Upper lobe of right lung (tissue), 1 donor: Measurements from ENCODE around the gene PLSCR2. TPM values are rescaled to one million over a fixed set of nuclear protein-coding genes. Genes with fewer than 3 reads are reported as not detected.

Experiments used
- ATAC-seq: fragments of 200-7000 bp; cut with Tn5 transposase; one replicate; pipeline ENCODE4 v1.9.1; 2020; ENCODE audit warnings: mild to moderate bottlenecking, moderate library complexity
- DNase-seq: peaks from one replicate; pipeline ENCODE4 v3.0.0-alpha.2; 2020
- H3K27ac ChIP-seq: fragments of 200-600 bp; one replicate; pipeline ENCODE4 v1.8.0; 2022
- H3K27me3 ChIP-seq: fragments of 200-600 bp; one replicate; pipeline ENCODE4 v1.8.0; 2022; ENCODE audit warnings: mild to moderate bottlenecking
- H3K36me3 ChIP-seq: fragments of 200-600 bp; one replicate; pipeline ENCODE4 v1.8.0; 2022
- H3K4me1 ChIP-seq: fragments of 200-600 bp; one replicate; pipeline ENCODE4 v1.8.0; 2022
- H3K4me3 ChIP-seq: fragments of 200-600 bp; one replicate; pipeline ENCODE4 v1.8.0; 2022; ENCODE audit warnings: mild to moderate bottlenecking
- H3K9me3 ChIP-seq: fragments of 200-600 bp; one replicate; pipeline ENCODE4 v1.8.0; 2022
- CTCF ChIP-seq: fragments of 200-600 bp; IDR thresholded peaks from one replicate; pipeline ENCODE4 v1.8.0; 2022; ENCODE audit warnings: antibody characterized with exemption
- intact Hi-C: fragments of 100-400 bp; cut with DNase I; formaldehyde crosslinking; loops from one replicate; pipeline ENCODE4 v1.11.0; 2022
- total RNA-seq: library from RNA; stranded (reverse); fragmentation: NEBNext Ultra II Directional; extraction: Animal tissue kit (Norgen Biotek cat#: 25700); gene quantifications from one replicate; pipeline ENCODE4 v1.2.1, GENCODE V29; 2021
- donor health status: DM: no; HTN: yes; CAD: no; lungs with severe emphysema.

PLSCR2 gene
- total RNA-seq, 1 donor from 2014 or later, result not detected

GRCh38 chr3:146507331-146508120 lies 38.2 kb upstream of the PLSCR2 start:
- ATAC-seq, result no peak
- Histone ChIP-seq H3K4me3 (no peak overlapping the region), H3K9me3 (no peaks in the 10 kb centered on the region), H3K27me3 (no peaks in the 10 kb centered on the region), H3K4me1 (peaks cover 15% of the 10 kb centered on the region), H3K36me3 (no peaks in the 10 kb centered on the region), H3K27ac (no peak overlapping the region)
- intact Hi-C loops, result no loop called here
- no peak for DNase-seq
- TF ChIP-seq CTCF, result no peak

GRCh38 chr3:146505516-146505915 lies 36.2 kb upstream of the PLSCR2 start:
- Histone ChIP-seq H3K4me1 (peaks cover 15% of the 10 kb centered on the region), H3K27ac (no peak overlapping the region), H3K27me3 (no peaks in the 10 kb centered on the region), H3K36me3 (no peaks in the 10 kb centered on the region), H3K4me3 (no peak overlapping the region), H3K9me3 (no peaks in the 10 kb centered on the region)
- no peak for TF ChIP-seq CTCF
- DNase-seq, result no peak
- intact Hi-C loops, result no loop called here
- no peak for ATAC-seq

- no peak overlapping the region for H3K4me3 ChIP-seq
- H3K27me3 ChIP-seq, result no peaks in the 10 kb centered on the region
- ATAC-seq (no peak), DNase-seq (no peak)
- no peaks in the 10 kb centered on the region for H3K36me3 ChIP-seq
- H3K9me3 ChIP-seq, result no peaks in the 10 kb centered on the region
- H3K4me1 ChIP-seq, result peaks cover 15% of the 10 kb centered on the region
- TF ChIP-seq CTCF, result no peak
- intact Hi-C loops, result no loop called here
- H3K27ac ChIP-seq, result no peak overlapping the region
Observed at GRCh38 chr3:146504498-146505197, 35.3 kb upstream of the PLSCR2 start.

- Histone ChIP-seq H3K4me1 (peaks cover 15% of the 10 kb centered on the region), H3K27me3 (no peaks in the 10 kb centered on the region), H3K27ac (no peak overlapping the region), H3K4me3 (no peak overlapping the region), H3K36me3 (no peaks in the 10 kb centered on the region), H3K9me3 (no peaks in the 10 kb centered on the region)
- peak; percentile 46 for ATAC-seq
- TF ChIP-seq CTCF, result no peak
- intact Hi-C loops, result no loop called here
- DNase-seq, result no peak
Observed at GRCh38 chr3:146503461-146504202, 34.3 kb upstream of the PLSCR2 start.

- Histone ChIP-seq H3K27ac (no peak overlapping the region), H3K4me1 (peaks cover 15% of the 10 kb centered on the region), H3K36me3 (no peaks in the 10 kb centered on the region), H3K9me3 (no peaks in the 10 kb centered on the region), H3K27me3 (no peaks in the 10 kb centered on the region), H3K4me3 (no peak overlapping the region)
- DNase-seq, result no peak
- no peak for TF ChIP-seq CTCF
- no peak for ATAC-seq
- intact Hi-C loops, result no loop called here
Observed at GRCh38 chr3:146502887-146503460, 33.6 kb upstream of the PLSCR2 start.
